GM23248 (cell line): ENCODE results near the gene TGM3. TPM values are rescaled to one million over a fixed set of nuclear protein-coding genes. Genes with fewer than 3 reads are reported as not detected.

ENCODE experiments used
- DNase-seq: peaks from one replicate; pipeline ENCODE4 v3.0.0-alpha.2; 2015
- H2AFZ ChIP-seq: fragments of 200-600 bp; sonication (generic); 2 replicates; pipeline ENCODE4 v1.6.1; 2016; ENCODE audit warnings: antibody characterized with exemption
- H3F3A ChIP-seq: fragments of 200-600 bp; sonication (generic); 2 replicates; pipeline ENCODE4 v1.6.1; 2016; ENCODE audit warnings: mild to moderate bottlenecking, antibody characterized with exemption, mixed run types; ENCODE audit not compliant: insufficient read depth
- H3K27ac ChIP-seq: fragments of 200-600 bp; sonication (generic); 2 replicates; pipeline ENCODE4 v1.5.1; 2016; ENCODE audit warnings: mild to moderate bottlenecking
- H3K27me3 ChIP-seq: fragments of 200-600 bp; sonication (generic); replicated peaks from 2 replicates; pipeline ENCODE4 v1.6.1; 2016; ENCODE audit warnings: mild to moderate bottlenecking; ENCODE audit not compliant: insufficient read depth
- H3K36me3 ChIP-seq: fragments of 200-600 bp; sonication (generic); 2 replicates; pipeline ENCODE4 v1.6.1; 2016; ENCODE audit warnings: low read depth, mild to moderate bottlenecking
- H3K4me1 ChIP-seq: fragments of 200-600 bp; sonication (generic); 2 replicates; pipeline ENCODE4 v1.6.1; 2016; ENCODE audit warnings: mild to moderate bottlenecking; ENCODE audit not compliant: insufficient read depth
- H3K4me2 ChIP-seq: fragments of 200-600 bp; sonication (generic); one replicate; pipeline ENCODE4 v1.6.1; 2016; ENCODE audit warnings: mild to moderate bottlenecking; ENCODE audit not compliant: unreplicated experiment
- H3K4me3 ChIP-seq: fragments of 200-600 bp; sonication (generic); 2 replicates; pipeline ENCODE4 v1.5.1; 2016; ENCODE audit warnings: mild to moderate bottlenecking
- H3K79me2 ChIP-seq: fragments of 200-600 bp; sonication (generic); 2 replicates; pipeline ENCODE4 v1.6.1; 2016; ENCODE audit warnings: mild to moderate bottlenecking; ENCODE audit not compliant: insufficient read depth
- H3K9ac ChIP-seq: fragments of 200-600 bp; sonication (generic); 2 replicates; pipeline ENCODE4 v1.6.1; 2016; ENCODE audit warnings: mild to moderate bottlenecking
- H3K9me2 ChIP-seq: fragments of 200-600 bp; sonication (generic); 2 replicates; pipeline ENCODE4 v1.6.1; 2016; ENCODE audit warnings: mixed run types, mild to moderate bottlenecking, moderate library complexity; ENCODE audit not compliant: insufficient read depth
- H3K9me3 ChIP-seq: fragments of 200-600 bp; sonication (generic); one replicate; pipeline ENCODE4 v1.6.1; 2017; ENCODE audit warnings: low read depth
- H4K20me1 ChIP-seq: fragments of 200-600 bp; sonication (generic); 2 replicates; pipeline ENCODE4 v1.6.0; 2016; ENCODE audit not compliant: insufficient read depth
- EZH2 ChIP-seq: fragments of 200-600 bp; sonication (generic); IDR thresholded peaks from 2 replicates; pipeline ENCODE4 v1.6.1; 2018; ENCODE audit warnings: antibody characterized with exemption, mild to moderate bottlenecking; ENCODE audit not compliant: insufficient read depth, poor library complexity, severe bottlenecking
- EZH2phosphoT487 ChIP-seq: fragments of 200-600 bp; sonication (generic); IDR thresholded peaks from 2 replicates; pipeline ENCODE4 v1.6.1; 2018; ENCODE audit warnings: antibody characterized with exemption, moderate library complexity, mild to moderate bottlenecking, low read depth; ENCODE audit not compliant: insufficient read depth
- WGBS, 2 experiments: methylation state at CpG; one replicate each; pipeline ENCODE4 v1.1.6; 2015 to 2017; ENCODE audit warnings: low lambda C conversion rate in 2 of 2, low coverage in 1 of 2; ENCODE audit errors: missing lambda C conversion rate in 2 of 2; 5-methylcytosine and 5-hydroxymethylcytosine counted together
- in situ Hi-C: fragments of 300-500 bp; cut with MboI; formaldehyde crosslinking; loops from 2 replicates; pipeline ENCODE4 v1.15.0; 2020
- polyA plus RNA-seq: library from polyadenylated mRNA; unstranded; fragments of >200 nt; fragmentation: Nextera tagmentation; extraction: Ambion mirVana; gene quantifications from 2 replicates; pipeline ENCODE4 v1.2.1, GENCODE V29; 2016
- total RNA-seq: library from RNA; depleted of rRNA; stranded (reverse); fragments of >200 nt; shearing (Covaris generic); gene quantifications from 2 replicates; pipeline ENCODE4 v1.2.3, GENCODE V29; 2014

Gene TGM3
- total and polyA plus RNA-seq, 2 experiments from 2014 or later: 0.11 to 0.25 TPM

- Histone ChIP-seq H3K4me1 (0 out of 2 replicates have a peak, but pooled peaks cover 7% of the 10 kb centered on the region), H3F3A (no peaks in the 10 kb centered on the region), H3K27me3 (no peaks in the 10 kb centered on the region), H2AFZ (no peak overlapping the region), H3K27ac (no peak overlapping the region), H3K4me2 (no peak overlapping the region), H3K79me2 (no peaks in the 10 kb centered on the region), H3K9me2 (no peaks in the 10 kb centered on the region), H3K36me3 (0 out of 2 replicates have a peak, but pooled peaks cover 4% of the 10 kb centered on the region), H3K4me3 (no peak overlapping the region), H3K9ac (no peak overlapping the region), H4K20me1 (no peaks in the 10 kb centered on the region), H3K9me3 (peaks cover 7% of the 10 kb centered on the region)
- TF ChIP-seq EZH2phosphoT487 (no peak), EZH2 (no peak)
- in situ Hi-C loops: no loop called here
- no peak for DNase-seq
- 43 to 46% methylated on average over 3 of the region's 3 CpGs for WGBS, 2 experiments
These were observed 62.2 kb downstream of the TGM3 start for GRCh38 chr20:2358006-2358405.

GRCh38 chr20:2361035-2361593, 65.3 kb downstream of the TGM3 start:
- no peak for TF ChIP-seq EZH2
- TF ChIP-seq EZH2phosphoT487: no peak
- in situ Hi-C loops: no loop called here

GRCh38 chr20:2363187-2363586, 67.4 kb downstream of the TGM3 start:
- TF ChIP-seq EZH2 (no peak), EZH2phosphoT487 (no peak)
- no peaks in the 10 kb centered on the region for H3K9me2 ChIP-seq
- H3K9ac ChIP-seq: no peak overlapping the region
- H3K4me2 ChIP-seq: no peak overlapping the region
- H3K27ac ChIP-seq: no peak overlapping the region; the same call in 1 of the 2 replicates
- 42 to 46% methylated on average over 2 of the region's 2 CpGs for WGBS, 2 experiments
- no peaks in the 10 kb centered on the region for H3K27me3 ChIP-seq
- H3K4me1 ChIP-seq: peaks cover 10% of the 10 kb centered on the region
- no peak overlapping the region for H2AFZ ChIP-seq
- H3K9me3 ChIP-seq: peaks cover 7% of the 10 kb centered on the region
- H3K79me2 ChIP-seq: no peaks in the 10 kb centered on the region
- no peak for DNase-seq
- 0 out of 2 replicates have a peak, but pooled peaks cover 5% of the 10 kb centered on the region for H3F3A ChIP-seq
- in situ Hi-C loops: no loop called here
- H3K36me3 ChIP-seq: 0 out of 2 replicates have a peak, but pooled peaks cover 4% of the 10 kb centered on the region
- no peaks in the 10 kb centered on the region for H4K20me1 ChIP-seq
- H3K4me3 ChIP-seq: no peak overlapping the region

More at GRCh38 chr20:2361035-2361593, 65.3 kb downstream of the TGM3 start:
- Histone ChIP-seq H3K4me1 (peaks cover 17% of the 10 kb centered on the region), H3K4me2 (no peak overlapping the region), H4K20me1 (no peaks in the 10 kb centered on the region), H3K36me3 (0 out of 2 replicates have a peak, but pooled peaks cover 4% of the 10 kb centered on the region), H3K9ac (no peak overlapping the region), H2AFZ (no peak overlapping the region), H3K27me3 (no peaks in the 10 kb centered on the region), H3K4me3 (no peak overlapping the region), H3K27ac (no peak overlapping the region), H3K79me2 (no peaks in the 10 kb centered on the region), H3K9me2 (no peaks in the 10 kb centered on the region), H3F3A (0 out of 2 replicates have a peak, but pooled peaks cover 5% of the 10 kb centered on the region), H3K9me3 (peaks cover 7% of the 10 kb centered on the region)
- no peak for DNase-seq

DNA sequence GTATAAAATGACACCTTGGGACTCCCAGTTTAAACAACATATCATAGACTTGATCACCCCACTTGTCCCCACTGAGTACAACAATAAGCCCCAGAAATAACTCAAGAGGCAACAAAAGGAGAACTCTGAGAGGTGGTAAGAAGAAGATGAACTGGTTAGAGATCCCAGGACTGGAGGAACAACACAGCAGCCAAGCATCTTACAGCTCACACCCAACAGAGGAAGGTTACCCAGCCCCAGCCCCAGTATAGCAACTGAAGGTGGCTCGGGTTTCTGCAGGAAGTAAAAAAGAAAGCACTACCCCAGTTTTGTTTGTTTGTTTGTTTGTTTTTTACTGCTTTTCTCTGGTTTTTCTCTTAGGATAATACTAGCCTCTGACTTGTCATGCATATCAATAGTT, 67.8 kb downstream of the TGM3 start:
- Histone ChIP-seq H3F3A (0 out of 2 replicates have a peak, but pooled peaks cover 5% of the 10 kb centered on the region), H3K9me3 (peaks cover 7% of the 10 kb centered on the region), H3K4me1 (peaks cover 10% of the 10 kb centered on the region), H3K36me3 (0 out of 2 replicates have a peak, but pooled peaks cover 4% of the 10 kb centered on the region), H3K4me3 (no peak overlapping the region), H4K20me1 (no peaks in the 10 kb centered on the region), H3K27ac (peak overlapping the region; percentile 16; the same call in 1 of the 2 replicates), H3K4me2 (no peak overlapping the region), H3K9me2 (no peaks in the 10 kb centered on the region), H3K27me3 (no peaks in the 10 kb centered on the region), H2AFZ (no peak overlapping the region), H3K9ac (no peak overlapping the region), H3K79me2 (no peaks in the 10 kb centered on the region)
- TF ChIP-seq EZH2: no peak
- TF ChIP-seq EZH2phosphoT487: no peak
- 32 to 64% methylated on average over 1 of the region's 1 CpG for WGBS, 2 experiments
- in situ Hi-C loops: no loop called here
- DNase-seq: no peak
